MM.1S (cell line): ENCODE results near the gene ZBTB4.

Source experiments
- DNase-seq: peaks from one replicate; pipeline ENCODE4 v3.0.0-alpha.2; 2015
- H2AFZ ChIP-seq: fragments of 300-600 bp; sonication (generic); 2 replicates; pipeline ENCODE4 v1.6.0; 2016; ENCODE audit warnings: antibody characterized with exemption, low read length
- H3F3A ChIP-seq: fragments of 300-600 bp; sonication (generic); 2 replicates; pipeline ENCODE4 v1.6.1; 2016; ENCODE audit warnings: mild to moderate bottlenecking, antibody characterized with exemption, low read length, moderate library complexity, mixed read lengths; ENCODE audit not compliant: insufficient read depth
- H3K27ac ChIP-seq: fragments of 300-600 bp; sonication (generic); 2 replicates; pipeline ENCODE4 v1.5.1; 2016; ENCODE audit warnings: mild to moderate bottlenecking, low read length
- H3K27me3 ChIP-seq: fragments of 300-600 bp; sonication (generic); replicated peaks from 2 replicates; pipeline ENCODE4 v1.6.0; 2016; ENCODE audit warnings: low read length; ENCODE audit not compliant: insufficient read depth
- H3K36me3 ChIP-seq: fragments of 300-600 bp; sonication (generic); replicated peaks from 2 replicates; pipeline ENCODE4 v1.6.1; 2016; ENCODE audit warnings: mild to moderate bottlenecking, low read length, mixed read lengths; ENCODE audit not compliant: insufficient read depth
- H3K4me1 ChIP-seq: fragments of 300-600 bp; sonication (generic); 2 replicates; pipeline ENCODE4 v1.6.1; 2016; ENCODE audit warnings: low read length, mixed read lengths
- H3K4me2 ChIP-seq: fragments of 300-600 bp; sonication (generic); 2 replicates; pipeline ENCODE4 v1.6.0; 2016; ENCODE audit warnings: low read depth, low read length
- H3K4me3 ChIP-seq: fragments of 300-600 bp; sonication (generic); 2 replicates; pipeline ENCODE4 v1.5.1; 2016; ENCODE audit warnings: low read length, mixed read lengths
- H3K79me2 ChIP-seq: fragments of 300-600 bp; sonication (generic); 2 replicates; pipeline ENCODE4 v1.6.1; 2016; ENCODE audit warnings: mixed run types, low read length, mixed read lengths
- H3K9ac ChIP-seq: fragments of 300-600 bp; sonication (generic); 2 replicates; pipeline ENCODE4 v1.6.1; 2016; ENCODE audit warnings: low read length, mixed read lengths
- H3K9me2 ChIP-seq: fragments of 300-600 bp; sonication (generic); replicated peaks from 2 replicates; pipeline ENCODE4 v1.6.1; 2016; ENCODE audit warnings: mild to moderate bottlenecking, low read length, mixed read lengths; ENCODE audit not compliant: insufficient read depth
- H3K9me3 ChIP-seq: fragments of 300-600 bp; sonication (generic); replicated peaks from 2 replicates; pipeline ENCODE4 v1.6.1; 2016; ENCODE audit warnings: mild to moderate bottlenecking, low read length, mixed read lengths; ENCODE audit not compliant: insufficient read depth
- H4K20me1 ChIP-seq: fragments of 300-600 bp; sonication (generic); 2 replicates; pipeline ENCODE4 v1.6.1; 2016; ENCODE audit warnings: mild to moderate bottlenecking, low read length, moderate library complexity, mixed read lengths; ENCODE audit not compliant: insufficient read depth
- CTCF ChIP-seq: fragments of 300-600 bp; sonication (generic); IDR thresholded peaks from 2 replicates; pipeline ENCODE4 v1.5.1; 2016; ENCODE audit warnings: antibody characterized with exemption, low read length, mixed read lengths
- EZH2 ChIP-seq: fragments of 300-600 bp; sonication (generic); optimal IDR thresholded peaks from 2 replicates; pipeline ENCODE3; 2017; ENCODE audit warnings: low read depth, mild to moderate bottlenecking, antibody characterized with exemption, low read length, mixed read lengths
- EZH2phosphoT487 ChIP-seq: fragments of 300-600 bp; sonication (generic); IDR thresholded peaks from 2 replicates; pipeline ENCODE4 v1.6.1; 2018; ENCODE audit warnings: antibody characterized with exemption, low read length

The ZBTB4 gene

GRCh38 chr17:7497636-7498035 lies 18.2 kb upstream of the ZBTB4 start:
- no peak for DNase-seq
- Histone ChIP-seq H3K27ac (no peak overlapping the region), H3K79me2 (peaks cover 55% of the 10 kb centered on the region), H3K4me2 (no peak overlapping the region), H3F3A (no peaks in the 10 kb centered on the region; the same call in 1 of the 2 replicates), H3K4me3 (no peak overlapping the region), H3K36me3 (peaks cover 11% of the 10 kb centered on the region), H2AFZ (no peak overlapping the region), H3K9me3 (no peaks in the 10 kb centered on the region), H3K9ac (no peak overlapping the region), H3K4me1 (no peaks in the 10 kb centered on the region), H4K20me1 (peaks cover 14% of the 10 kb centered on the region), H3K9me2 (no peaks in the 10 kb centered on the region), H3K27me3 (no peaks in the 10 kb centered on the region)
- TF ChIP-seq CTCF (no peak), EZH2 (no peak), EZH2phosphoT487 (no peak)

- peaks cover 59% of the 10 kb centered on the region for H3K79me2 ChIP-seq
- no peak overlapping the region for H3K4me3 ChIP-seq
- H3K27ac ChIP-seq, result no peak overlapping the region
- H3K9me3 ChIP-seq, result no peaks in the 10 kb centered on the region
- peaks cover 11% of the 10 kb centered on the region for H3K36me3 ChIP-seq
- DNase-seq, result no peak
- H3K4me1 ChIP-seq, result no peaks in the 10 kb centered on the region
- no peak overlapping the region for H3K9ac ChIP-seq
- TF ChIP-seq EZH2phosphoT487, result no peak
- TF ChIP-seq CTCF, result no peak
- no peaks in the 10 kb centered on the region for H3K27me3 ChIP-seq
- H3K4me2 ChIP-seq, result no peak overlapping the region
- no peaks in the 10 kb centered on the region; the same call in 1 of the 2 replicates for H3F3A ChIP-seq
- H3K9me2 ChIP-seq, result no peaks in the 10 kb centered on the region
- no peak overlapping the region for H2AFZ ChIP-seq
- peaks cover 14% of the 10 kb centered on the region for H4K20me1 ChIP-seq
These were observed 17.8 kb upstream of the ZBTB4 start for GRCh38 chr17:7497228-7497627.

- H3K79me2 ChIP-seq, result peaks cover 65% of the 10 kb centered on the region
- no peak overlapping the region for H3K27ac ChIP-seq
- no peaks in the 10 kb centered on the region for H3K9me2 ChIP-seq
- H3K4me2 ChIP-seq, result no peak overlapping the region
- peaks cover 11% of the 10 kb centered on the region for H3K36me3 ChIP-seq
- H3K4me3 ChIP-seq, result no peak overlapping the region
- H3K4me1 ChIP-seq, result no peaks in the 10 kb centered on the region
- H3K9ac ChIP-seq, result no peak overlapping the region
- H2AFZ ChIP-seq, result no peak overlapping the region
- DNase-seq, result no peak
- no peaks in the 10 kb centered on the region; the same call in 1 of the 2 replicates for H3F3A ChIP-seq
- no peaks in the 10 kb centered on the region for H3K9me3 ChIP-seq
- TF ChIP-seq EZH2phosphoT487 (no peak), EZH2 (no peak), CTCF (no peak)
- H3K27me3 ChIP-seq, result no peaks in the 10 kb centered on the region
- H4K20me1 ChIP-seq, result peaks cover 15% of the 10 kb centered on the region
These were observed 17.2 kb upstream of the ZBTB4 start for GRCh38 chr17:7496470-7497183.
